Body of pancreas (tissue), 4 donors: ENCODE results near the gene SPTSSB.

Experiments
- CTCF ChIP-seq, 7 experiments: fragments of 450-650 bp in 4 of 7; fragments of 200-600 bp in 3 of 7; sonication (generic) in 3 of 7; IDR thresholded peaks; one replicate each; pipeline ENCODE4 v1.5.1; 2016 to 2019; ENCODE audit warnings: antibody characterized with exemption in 7 of 7
- POLR2A ChIP-seq, 3 donors: fragments of 450-650 bp; IDR thresholded peaks; one replicate each; pipeline ENCODE4 v1.6.1; 2016; ENCODE audit warnings: antibody characterized with exemption in 3 of 3, mild to moderate bottlenecking in 2 of 3

- no peak for TF ChIP-seq CTCF (IDR thresholded peaks at IDR 0.05)
- TF ChIP-seq POLR2A (IDR thresholded peaks at IDR 0.05), result no peak
Measured at GRCh38 chr3:161342629-161343028, 28.7 kb downstream of the SPTSSB start.
